Measurements from ENCODE around the gene CCDC124. TPM values are rescaled to one million over a fixed set of nuclear protein-coding genes. Genes with fewer than 3 reads are reported as not detected.

Gene CCDC124
- total and polyA plus RNA-seq, 4 donors, result 15.8 to 59.3 (median 32.1) TPM

DNA sequence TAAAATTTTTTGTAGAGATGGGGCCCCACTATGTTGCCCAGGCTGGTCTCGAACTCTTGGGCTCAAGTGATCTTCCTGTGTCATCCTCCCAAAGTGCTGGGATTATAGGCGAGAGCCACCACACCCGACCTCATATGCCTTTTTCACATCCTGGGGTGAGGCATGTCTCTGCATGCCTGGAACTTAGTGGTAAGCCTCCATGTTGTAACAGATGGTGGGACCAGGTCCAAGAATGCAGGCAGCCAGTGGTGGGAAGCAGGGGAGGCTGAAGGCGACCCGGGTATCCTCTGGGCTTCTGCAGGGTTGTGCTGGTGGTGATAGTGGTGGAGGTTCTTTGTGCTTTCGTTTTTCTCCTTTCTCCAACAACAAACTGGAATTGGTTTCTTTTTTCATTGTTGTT, 30.1 kb upstream of the CCDC124 start:
- no peaks in the 10 kb centered on the region for H3K27me3 ChIP-seq (ENCODE audit: control insufficient read depth in 4 of 4, insufficient read depth in 4 of 4, low read length in 3 of 4)
- no peak overlapping the region for H3K4me3 ChIP-seq (ENCODE audit: low read depth in 1 of 3, low read length in 3 of 3)
- H3K27ac ChIP-seq (ENCODE audit: low read depth in 1 of 2, low read length in 2 of 2), result no peak overlapping the region
- H3K9me3 ChIP-seq (ENCODE audit: control insufficient read depth in 4 of 4, low read length in 3 of 4), result no peaks in the 10 kb centered on the region
- TF ChIP-seq REST (IDR thresholded peaks at IDR 0.05) (no peak), RXRA (IDR thresholded peaks at IDR 0.05) (no peak), HNF4A (conservative IDR thresholded peaks at IDR 0.05) (no peak), FOXA2 (IDR thresholded peaks at IDR 0.05) (no peak), YY1 (IDR thresholded peaks at IDR 0.05) (no peak), NR2F2 (IDR thresholded peaks at IDR 0.05) (no peak), FOXA1 (IDR thresholded peaks at IDR 0.05) (no peak), JUND (IDR thresholded peaks at IDR 0.05) (no peak), ZBTB33 (IDR thresholded peaks at IDR 0.05) (no peak), GABPA (IDR thresholded peaks at IDR 0.05 in 1 of 2, conservative IDR thresholded peaks at IDR 0.05 in 1 of 2) (no peak), CTCF (IDR thresholded peaks at IDR 0.05; ENCODE audit: low read depth, low read length, missing input control) (no peak), SP1 (IDR thresholded peaks at IDR 0.05) (no peak), TAF1 (conservative IDR thresholded peaks at IDR 0.05) (no peak), HNF4G (IDR thresholded peaks at IDR 0.05) (no peak), ATF3 (IDR thresholded peaks at IDR 0.05) (no peak), EGR1 (IDR thresholded peaks at IDR 0.05; ENCODE audit: low read depth in 2 of 2) (no peak), RAD21 (IDR thresholded peaks at IDR 0.05) (no peak)
- TF ChIP-seq, protein P1, sequence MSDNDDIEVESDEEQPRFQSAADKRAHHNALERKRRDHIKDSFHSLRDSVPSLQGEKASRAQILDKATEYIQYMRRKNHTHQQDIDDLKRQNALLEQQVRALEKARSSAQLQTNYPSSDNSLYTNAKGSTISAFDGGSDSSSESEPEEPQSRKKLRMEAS (IDR thresholded peaks at IDR 0.05), result no peak
- H3K4me1 ChIP-seq (ENCODE audit: control insufficient read depth in 4 of 4, insufficient read depth in 4 of 4, low read length in 3 of 4), result no peaks in the 10 kb centered on the region
- no peak for DNase-seq (ENCODE audit: low spot score)
- WGBS, result 64% methylated on average over 6 of the region's 6 CpGs
- H3K9ac ChIP-seq (ENCODE audit: low read depth in 1 of 2, low read length in 2 of 2), result no peak overlapping the region
- no peaks in the 10 kb centered on the region for H3K36me3 ChIP-seq (ENCODE audit: control insufficient read depth in 4 of 4, insufficient read depth in 3 of 4, low read depth in 1 of 4, low read length in 3 of 4)

All from liver (tissue), 9 donors.